Erythroblast (primary cell): ENCODE measurements around the gene UBE3B.

Source experiments
- GATA1 ChIP-seq: IDR thresholded peaks from 2 replicates; pipeline ENCODE4 v1.6.1; 2011; ENCODE audit warnings: low read depth, mild to moderate bottlenecking, control low read depth, low read length, moderate library complexity
- POLR2A ChIP-seq: IDR thresholded peaks from 2 replicates; pipeline ENCODE4 v1.6.1; 2011; ENCODE audit warnings: mild to moderate bottlenecking, low read length

- TF ChIP-seq POLR2A (no peak), GATA1 (no peak)
Measured at GRCh38 chr12:109561711-109562030, 84.2 kb downstream of the UBE3B start.
